IPS-18c (cell line): ENCODE results near the gene PACSIN3.
"Not testable (repeated sequence)": the region's sequence is repeated elsewhere in the genome, so short reads cannot be mapped to it uniquely, and the experiment has no call there.

Experiments used
- H3K4me3 ChIP-seq: 2 replicates; pipeline ENCODE4 v1.7.0; 2013; ENCODE audit warnings: low read depth, mild to moderate bottlenecking, low read length, moderate library complexity; ENCODE audit not compliant: insufficient read depth
- H3K9me3 ChIP-seq: one replicate; pipeline ENCODE4 v1.6.1; 2013; ENCODE audit warnings: mild to moderate bottlenecking, low read length, moderate library complexity; ENCODE audit not compliant: control insufficient read depth, insufficient read depth

PACSIN3 gene

GRCh38 chr11:47206577-47206976 is 20.3 kb upstream of the PACSIN3 start:
- not testable (repeated sequence) for H3K4me3 ChIP-seq, H3K9me3 ChIP-seq

GRCh38 chr11:47204637-47204989 is 18.4 kb upstream of the PACSIN3 start:
- H3K4me3 ChIP-seq: no peak overlapping the region
- no peaks in the 10 kb centered on the region for H3K9me3 ChIP-seq

GRCh38 chr11:47202576-47202975 is 16.3 kb upstream of the PACSIN3 start:
- Histone ChIP-seq H3K9me3 (no peaks in the 10 kb centered on the region), H3K4me3 (no peak overlapping the region)

- Histone ChIP-seq H3K4me3 (no peak overlapping the region), H3K9me3 (no peaks in the 10 kb centered on the region)
Observed at GRCh38 chr11:47201015-47201414, 14.8 kb upstream of the PACSIN3 start.

- H3K9me3 ChIP-seq, H3K4me3 ChIP-seq: not testable (repeated sequence)
Observed at GRCh38 chr11:47198161-47198560, 11.9 kb upstream of the PACSIN3 start.

- no peaks in the 10 kb centered on the region for H3K9me3 ChIP-seq
- H3K4me3 ChIP-seq: no peak overlapping the region
Observed at GRCh38 chr11:47192111-47192510, 5.9 kb upstream of the PACSIN3 start.

- not testable (repeated sequence) for H3K9me3 ChIP-seq, H3K4me3 ChIP-seq
Observed at GRCh38 chr11:47191137-47191536, 4.9 kb upstream of the PACSIN3 start.

- no peak overlapping the region for H3K4me3 ChIP-seq
Observed at GRCh38 chr11:47189100-47189834, 3.0 kb upstream of the PACSIN3 start.

GRCh38 chr11:47188259-47188658 is 2.0 kb upstream of the PACSIN3 start:
- Histone ChIP-seq H3K4me3 (no peak overlapping the region), H3K9me3 (no peaks in the 10 kb centered on the region)

More at GRCh38 chr11:47189100-47189834, 3.0 kb upstream of the PACSIN3 start:
- H3K9me3 ChIP-seq: no peaks in the 10 kb centered on the region

GRCh38 chr11:47187723-47188122 is 1.5 kb upstream of the PACSIN3 start:
- Histone ChIP-seq H3K4me3 (peak overlapping the region; percentile 85), H3K9me3 (no peaks in the 10 kb centered on the region)

GRCh38 chr11:47186700-47187695 is 764 bp upstream of the PACSIN3 start:
- no peaks in the 10 kb centered on the region for H3K9me3 ChIP-seq
- peak overlapping the region; percentile 85 for H3K4me3 ChIP-seq

GRCh38 chr11:47185305-47186075 is 744 bp downstream of the PACSIN3 start:
- Histone ChIP-seq H3K9me3 (no peaks in the 10 kb centered on the region), H3K4me3 (peak overlapping the region; percentile 85)

GRCh38 chr11:47184711-47185304 is 1.4 kb downstream of the PACSIN3 start:
- Histone ChIP-seq H3K9me3 (no peaks in the 10 kb centered on the region), H3K4me3 (peak overlapping the region; percentile 85)

- Histone ChIP-seq H3K4me3 (no peak overlapping the region), H3K9me3 (no peaks in the 10 kb centered on the region)
Observed at GRCh38 chr11:47183969-47184368, 2.3 kb downstream of the PACSIN3 start.

- Histone ChIP-seq H3K4me3 (no peak overlapping the region), H3K9me3 (no peaks in the 10 kb centered on the region)
Observed at GRCh38 chr11:47183031-47183856, 3.0 kb downstream of the PACSIN3 start.

- no peak overlapping the region for H3K4me3 ChIP-seq
- H3K9me3 ChIP-seq: no peaks in the 10 kb centered on the region
Observed at GRCh38 chr11:47182380-47182779, 3.9 kb downstream of the PACSIN3 start.
